HG03159 (cell line): ENCODE results near the gene CD82.
"Not testable (repeated sequence)": the region's sequence is repeated elsewhere in the genome, so short reads cannot be mapped to it uniquely, and the experiment has no call there.

Experiments used
- ATAC-seq: cut with Tn5 transposase; IDR thresholded peaks from one replicate; pipeline ENCODE4 v1.9.1; 2021; ENCODE audit warnings: mild to moderate bottlenecking, moderate library complexity; ENCODE audit not compliant: unreplicated experiment

The CD82 gene

GRCh38 chr11:44658506-44658850 lies 93.0 kb downstream of the CD82 start:
- no peak for ATAC-seq

GRCh38 chr11:44659641-44660040 lies 94.2 kb downstream of the CD82 start:
- ATAC-seq: no peak

- not testable (repeated sequence) for ATAC-seq
These were observed 95.1 kb downstream of the CD82 start for GRCh38 chr11:44660535-44660934.

GRCh38 chr11:44661311-44661717 lies 95.9 kb downstream of the CD82 start:
- no peak for ATAC-seq
